Activated CD8-positive, alpha-beta memory T cell treated with anti-CD3 and anti-CD28 coated beads for 4 hours (primary cell): Measurements from ENCODE around the gene C1orf21.

Experiments
- DNase-seq, 2 donors: peaks; one replicate each; pipeline ENCODE4 v3.0.0-alpha.2; 2020; ENCODE audit warnings: low read depth in 2 of 2

The C1orf21 gene

DNA sequence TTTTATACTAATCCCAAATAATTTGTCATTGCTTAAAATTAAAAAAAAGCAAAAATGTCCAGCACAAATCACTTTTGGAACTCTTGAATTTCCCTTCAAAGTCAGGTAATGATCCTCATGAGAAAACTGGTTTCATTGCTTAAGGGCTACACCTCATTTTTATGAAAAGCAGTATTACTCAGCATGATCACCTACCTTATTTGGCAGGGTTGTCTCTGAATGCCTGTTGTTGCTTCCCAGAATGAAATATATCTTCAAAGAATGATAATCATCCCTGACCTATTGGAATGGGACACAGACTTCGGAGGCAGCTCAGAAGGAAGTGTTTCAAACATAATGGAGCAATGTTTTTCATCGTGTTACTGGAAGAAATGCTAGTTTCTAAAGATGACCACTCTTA, 29.7 kb downstream of the C1orf21 start:
- DNase-seq = no peak

DNA sequence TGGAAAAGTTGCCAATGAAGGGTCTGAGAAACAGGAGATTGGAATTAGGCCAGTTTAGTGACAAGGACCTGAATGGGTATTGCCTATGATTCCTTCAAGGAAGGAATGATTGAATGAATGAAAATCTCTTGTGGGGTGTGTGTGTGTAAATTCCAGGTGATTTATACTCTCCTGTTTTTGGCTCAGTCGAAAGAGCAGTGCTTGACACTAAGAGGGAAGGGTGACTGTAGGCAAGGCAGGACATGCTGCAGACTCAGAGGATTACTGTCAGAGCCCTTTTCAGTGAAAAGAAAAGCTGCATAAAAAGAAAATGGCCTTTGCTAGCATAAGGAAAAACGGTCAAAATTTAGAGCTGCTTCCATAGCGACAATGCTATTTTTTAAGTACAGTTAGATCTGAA, 30.1 kb downstream of the C1orf21 start:
- no peak for DNase-seq

DNA sequence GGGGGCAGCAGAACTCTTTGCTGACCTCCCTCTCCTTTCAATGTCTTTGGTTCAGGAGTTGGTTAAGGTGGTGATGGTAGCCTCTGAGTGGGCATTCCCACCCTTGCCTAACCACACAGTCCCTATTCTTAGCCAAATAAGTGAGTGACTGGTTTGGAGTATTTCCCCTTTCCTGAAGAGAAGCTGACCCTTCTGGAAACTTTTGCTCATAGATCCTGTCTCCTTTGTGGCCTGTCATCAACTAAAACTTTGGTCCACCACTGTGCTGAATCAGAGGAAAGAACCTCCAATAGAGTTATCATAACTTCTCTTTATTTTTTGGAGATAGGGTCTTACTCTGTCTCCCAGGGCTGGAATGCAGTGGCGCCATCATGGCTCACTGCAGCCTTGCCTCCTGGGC, 31.1 kb downstream of the C1orf21 start:
- no peak for DNase-seq

DNA sequence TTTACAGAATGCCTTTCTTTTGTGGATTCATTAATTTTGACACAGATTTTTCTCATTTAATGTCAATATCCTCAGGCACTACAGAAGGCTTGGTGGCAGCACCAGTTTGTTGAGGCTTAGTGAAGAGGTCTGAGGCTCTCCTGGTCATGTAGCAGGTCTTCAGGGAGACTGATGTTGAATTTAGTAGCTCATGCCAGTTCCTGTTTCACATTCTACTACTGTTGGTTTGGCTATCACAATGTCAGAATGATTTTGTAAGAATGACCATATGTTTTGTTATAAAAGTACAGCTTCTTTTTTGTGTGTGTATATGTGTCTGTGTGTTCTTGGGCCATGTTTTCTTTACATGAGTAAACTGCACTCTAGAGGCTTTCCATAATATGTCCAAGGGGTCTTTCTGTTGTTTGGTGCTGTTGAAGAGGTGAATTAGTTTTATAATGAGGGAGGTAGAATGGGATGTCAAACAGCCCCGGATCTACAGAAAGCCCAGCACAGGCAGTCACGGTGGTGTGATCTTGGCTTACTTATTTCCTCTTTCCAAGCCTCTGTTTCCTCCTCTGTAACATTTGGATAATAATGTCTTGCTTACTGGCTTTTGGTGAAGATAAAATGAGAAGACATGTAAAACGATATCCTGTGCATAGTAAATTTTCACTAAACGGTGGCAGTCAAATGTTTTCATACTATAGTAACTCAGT, 32.0 kb downstream of the C1orf21 start:
- DNase-seq = no peak

DNA sequence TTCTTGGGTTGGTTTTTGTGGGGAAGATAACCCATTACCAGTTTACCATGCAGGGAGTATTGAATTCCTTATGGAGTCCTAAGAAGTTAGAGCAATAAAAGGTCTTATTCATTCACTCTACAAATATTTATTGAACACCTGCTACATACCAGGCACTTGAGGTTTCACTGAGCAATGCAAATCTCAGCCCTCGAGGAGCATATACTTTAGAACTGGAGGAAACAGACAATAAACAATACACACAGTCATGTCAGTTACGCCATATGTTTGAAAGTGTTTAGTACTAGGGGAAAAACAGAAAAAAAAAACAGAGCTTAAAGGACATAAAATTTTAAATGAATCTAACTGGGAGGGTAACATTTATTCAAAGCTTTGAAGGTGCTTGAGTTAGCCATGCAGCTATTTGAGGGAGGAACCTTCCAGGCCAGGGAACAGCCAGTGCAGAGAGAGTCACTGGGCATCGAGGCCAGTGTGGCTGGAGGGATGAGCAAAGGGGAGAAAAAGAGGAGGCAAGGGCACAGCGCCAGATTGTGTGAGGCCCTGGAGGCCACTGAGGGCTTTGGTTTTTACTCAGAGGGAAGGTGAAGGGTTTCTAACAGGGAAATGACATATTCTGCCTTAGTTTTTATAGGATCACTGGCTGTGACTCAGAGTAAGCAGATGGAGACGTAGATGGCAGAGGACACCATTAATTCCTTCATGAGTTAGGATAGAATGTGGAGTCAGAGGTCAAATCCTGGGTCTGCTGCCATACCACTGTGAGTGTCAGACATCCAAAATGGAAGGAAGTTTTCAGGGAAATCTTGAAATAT, 32.7 kb downstream of the C1orf21 start:
- DNase-seq = no peak

DNA sequence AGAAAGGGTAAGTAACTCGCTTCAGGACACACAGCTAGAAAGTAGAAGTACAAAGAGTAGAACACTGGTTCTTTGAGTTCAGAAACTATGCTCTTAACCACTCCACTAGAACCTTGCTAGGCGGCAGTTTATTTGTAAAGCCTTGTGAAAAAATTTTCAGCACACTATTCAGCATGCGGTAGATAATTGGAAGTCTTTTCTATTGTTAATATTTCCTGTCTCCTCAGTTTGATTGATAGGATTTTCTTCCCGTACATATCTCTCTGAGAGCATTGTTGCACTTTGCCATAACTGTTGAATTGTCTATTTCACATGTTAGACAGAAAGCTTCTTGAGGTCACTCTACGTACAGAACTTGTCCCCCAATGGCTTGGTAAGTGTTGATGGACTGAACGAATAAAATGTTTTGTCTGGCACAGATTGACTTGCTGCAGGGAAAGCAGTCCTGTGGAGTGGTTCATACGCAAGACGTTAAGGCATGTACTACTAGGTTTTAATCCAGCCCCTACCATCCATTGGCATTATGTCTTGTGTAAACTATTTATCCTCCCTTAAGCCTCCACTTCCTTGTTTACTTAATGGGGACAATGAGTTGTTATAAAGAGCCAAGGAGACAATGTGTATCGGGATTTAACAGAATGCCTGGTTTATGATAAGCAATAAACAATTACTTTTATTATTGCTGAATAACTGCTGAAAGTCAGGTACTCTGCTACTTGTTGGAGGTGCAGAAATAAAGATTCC, 35.8 kb downstream of the C1orf21 start:
- DNase-seq = no peak

DNA sequence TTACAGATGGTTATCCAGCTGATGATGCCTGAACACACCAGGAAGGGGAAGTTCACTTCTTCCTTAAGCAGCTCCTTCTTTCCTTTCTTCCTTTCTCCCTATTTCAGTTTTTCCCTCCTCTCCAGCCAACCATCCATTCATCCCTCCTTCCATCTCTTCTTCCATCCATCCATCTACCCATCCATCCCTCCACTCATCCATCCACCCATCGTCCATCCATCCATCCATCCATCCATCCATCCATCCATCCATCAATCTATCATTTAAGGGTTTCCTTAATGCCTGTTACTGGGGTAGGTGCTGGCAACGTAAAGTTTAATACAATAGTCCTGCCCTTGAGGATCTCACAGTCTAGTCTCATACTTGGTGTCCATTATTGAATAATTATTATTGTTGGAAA, 36.8 kb downstream of the C1orf21 start:
- DNase-seq = no peak

DNA sequence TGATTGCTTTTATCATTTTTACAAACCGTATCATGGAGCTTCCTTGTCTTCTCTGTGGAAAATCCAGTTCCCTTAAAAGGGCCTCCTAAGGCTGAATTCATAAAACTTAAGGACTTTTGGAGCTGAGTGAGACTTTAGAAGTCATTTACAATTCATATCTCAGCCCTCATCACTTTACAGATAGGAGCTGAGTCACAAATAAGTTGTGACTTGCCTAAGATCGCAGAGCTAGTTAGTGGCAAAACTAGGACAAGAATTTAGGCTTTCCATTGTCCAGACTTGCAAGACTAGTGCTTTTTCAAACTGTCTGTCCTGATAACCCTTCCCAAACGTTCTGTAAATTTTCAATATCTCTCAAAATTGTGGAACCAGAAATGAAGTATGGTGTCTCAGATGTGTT, 37.3 kb downstream of the C1orf21 start:
- DNase-seq = no peak

DNA sequence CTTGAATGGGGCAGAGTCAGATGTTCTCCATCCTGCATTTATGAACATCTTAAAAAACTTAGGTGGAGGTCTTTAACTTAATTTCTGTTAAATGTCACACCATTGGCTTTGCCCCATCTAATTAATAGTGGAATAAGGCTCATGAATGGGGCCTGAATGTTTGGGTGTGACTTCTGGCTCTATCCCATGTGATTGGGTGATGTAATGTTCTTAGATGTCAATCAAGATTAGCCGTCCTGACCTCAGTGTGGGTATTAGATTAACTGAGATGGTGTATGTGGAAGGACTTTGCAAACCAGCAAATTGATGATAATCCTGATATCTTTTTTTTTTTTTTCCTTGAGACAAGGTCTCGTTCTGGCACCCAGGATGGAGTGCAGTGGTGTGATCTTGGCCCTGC, 38.1 kb downstream of the C1orf21 start:
- no peak for DNase-seq

DNA sequence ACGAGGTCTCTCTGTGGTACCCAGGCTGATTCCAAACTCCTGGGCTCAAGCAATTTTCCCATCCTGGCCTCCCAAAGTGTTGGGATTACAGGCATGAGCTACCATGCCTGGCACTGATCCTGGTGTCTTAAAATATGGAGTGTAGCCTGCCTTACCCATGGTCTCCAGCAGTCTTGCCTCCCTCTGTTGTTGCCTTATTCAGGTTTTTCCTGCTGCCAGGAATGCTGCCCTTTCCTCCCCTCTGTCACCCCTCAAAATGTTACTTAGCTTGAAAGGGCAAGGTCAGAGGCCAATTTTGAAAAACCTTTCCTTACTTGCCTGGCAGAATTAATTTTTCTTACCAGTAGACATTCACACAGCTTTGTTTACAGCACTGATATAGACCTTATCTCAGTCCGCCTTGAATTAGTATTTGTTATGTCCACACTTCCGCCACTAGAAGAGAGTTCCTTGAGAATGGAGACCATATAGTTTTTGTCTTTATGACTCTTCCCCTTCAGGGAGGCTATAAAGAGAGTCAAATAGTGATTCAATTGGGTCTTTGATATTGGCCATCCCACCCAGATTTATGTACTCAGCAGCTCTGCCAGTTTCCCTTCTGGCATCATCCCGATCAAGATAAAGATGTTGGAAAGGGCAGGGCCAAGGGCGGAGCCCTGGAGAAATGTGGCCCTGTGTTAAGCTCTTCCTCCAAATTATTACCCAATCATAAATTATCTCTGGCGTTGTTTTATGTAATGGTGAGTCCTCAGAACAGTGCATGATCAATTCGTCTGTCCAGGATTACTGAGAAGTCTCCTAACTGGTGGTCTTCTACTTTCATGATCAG, 38.8 kb downstream of the C1orf21 start:
- no peak for DNase-seq

DNA sequence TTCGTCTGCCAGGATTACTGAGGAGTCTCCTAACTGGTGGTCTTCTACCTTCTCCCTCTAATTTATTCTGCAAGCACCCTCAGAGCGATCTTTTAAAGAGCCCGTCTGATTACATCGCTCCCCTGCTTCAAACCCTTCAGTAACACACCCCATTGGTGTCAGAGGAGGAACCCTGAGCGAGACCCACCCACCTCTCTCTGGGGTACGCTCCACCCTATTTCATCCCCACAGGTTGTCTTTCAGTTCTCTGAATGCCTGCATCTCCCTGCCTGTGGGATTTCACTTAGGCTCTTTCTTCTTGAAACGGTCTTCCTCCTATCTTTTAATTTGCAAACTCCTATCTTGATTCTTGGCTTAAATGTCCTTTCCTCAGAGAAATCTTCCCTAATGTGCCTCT, 39.4 kb downstream of the C1orf21 start:
- no peak for DNase-seq

DNA sequence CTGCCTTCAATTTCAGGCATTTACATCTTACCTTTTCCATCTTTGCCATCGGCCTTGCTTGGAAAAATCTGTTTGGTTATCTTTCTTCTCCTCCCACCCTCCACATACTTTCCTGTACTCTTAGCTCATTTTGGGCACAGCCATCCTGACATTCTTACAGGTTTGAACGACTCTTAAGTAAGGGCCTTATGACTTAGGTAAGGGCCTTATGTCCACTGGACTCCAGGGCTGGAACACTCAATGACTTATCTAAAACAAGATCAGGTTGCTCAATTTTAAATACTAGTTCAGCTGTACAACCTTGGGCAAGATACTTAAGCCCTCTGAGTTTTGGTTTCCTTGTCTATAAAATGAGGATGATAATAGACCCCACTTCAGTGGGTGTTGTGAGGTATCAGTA, 40.9 kb downstream of the C1orf21 start:
- no peak for DNase-seq

DNA sequence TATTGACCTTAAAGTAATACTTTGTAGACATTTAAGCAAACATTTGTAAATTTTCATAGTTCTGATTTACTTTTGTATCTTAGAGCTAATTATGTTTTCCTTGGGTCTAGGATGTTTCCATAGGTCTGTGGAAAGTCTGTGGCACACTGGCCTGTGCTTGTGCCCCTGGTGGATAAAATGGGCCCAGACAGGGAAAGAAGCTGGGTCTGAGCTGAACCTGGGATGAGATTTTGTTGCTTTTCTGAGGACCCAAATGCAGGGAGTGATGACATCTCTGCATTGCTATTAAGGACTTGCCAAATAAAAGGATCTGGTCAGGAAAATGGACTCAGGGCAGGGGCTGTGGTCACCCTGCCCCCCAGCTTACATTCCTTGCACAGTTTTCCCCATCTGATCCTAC, 41.8 kb downstream of the C1orf21 start:
- DNase-seq = no peak

DNA sequence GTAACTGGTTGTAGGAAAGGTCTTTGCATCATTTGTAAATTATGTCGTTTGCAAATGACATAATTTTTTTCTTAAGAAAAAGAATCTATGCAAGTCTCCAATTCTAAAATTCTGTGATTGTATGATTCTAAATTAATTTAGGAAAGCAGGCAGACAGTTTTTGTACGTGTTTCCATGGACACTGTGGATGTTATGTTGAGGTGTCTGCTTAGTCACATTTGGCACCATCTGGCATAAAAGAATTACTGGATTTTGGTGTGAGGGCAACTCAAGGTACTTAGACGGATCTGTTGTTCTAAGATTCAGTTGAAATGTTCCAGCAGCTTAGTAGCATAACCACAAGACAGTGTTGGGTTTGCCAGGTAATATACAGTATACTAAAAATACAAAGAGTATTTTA, 42.5 kb downstream of the C1orf21 start:
- DNase-seq = no peak

DNA sequence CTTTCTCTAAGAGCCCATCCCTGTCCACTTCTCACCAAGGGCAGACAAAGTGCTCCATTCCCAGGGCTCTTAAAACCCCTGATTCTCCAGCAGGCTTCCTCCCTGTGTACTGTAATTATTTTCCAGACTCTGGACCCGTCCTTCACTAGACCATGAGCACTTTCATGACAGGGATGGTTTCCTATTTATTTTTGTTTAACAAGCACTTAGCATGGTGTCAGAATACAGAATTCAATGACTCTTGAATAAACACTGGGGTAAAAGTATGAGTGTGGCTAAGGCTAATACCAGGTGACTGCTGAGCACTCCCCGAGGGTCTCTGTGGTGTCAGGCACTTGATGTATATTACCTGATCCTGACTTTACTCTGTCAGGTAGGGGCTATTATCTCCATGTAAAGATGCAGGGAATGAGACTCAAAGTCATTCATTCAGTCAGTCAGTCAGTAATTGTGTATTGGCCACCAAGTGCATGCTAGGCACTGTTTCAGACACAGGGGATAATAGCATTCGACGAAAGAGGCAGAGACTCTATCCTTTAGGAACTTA, 47.2 kb downstream of the C1orf21 start:
- DNase-seq = no peak

DNA sequence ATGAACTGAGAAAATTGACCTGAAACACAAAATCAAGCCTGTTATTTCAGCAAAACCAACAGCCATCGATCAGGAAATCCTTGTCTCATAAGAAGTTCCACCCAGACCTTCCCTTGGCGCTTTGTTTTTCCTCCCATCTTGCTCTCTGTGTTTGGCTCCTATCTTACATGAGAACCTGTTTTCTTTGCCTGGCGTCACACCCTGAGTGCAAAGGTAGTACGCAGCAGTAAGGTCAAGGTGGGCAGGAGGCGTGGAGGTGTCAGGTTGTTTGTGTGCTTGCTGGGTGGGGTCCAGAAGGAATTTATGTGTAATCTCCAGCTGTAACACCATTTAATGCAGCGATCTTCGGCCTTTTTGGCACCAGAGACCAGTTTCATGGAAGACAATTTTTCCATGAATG, 50.5 kb downstream of the C1orf21 start:
- no peak for DNase-seq

DNA sequence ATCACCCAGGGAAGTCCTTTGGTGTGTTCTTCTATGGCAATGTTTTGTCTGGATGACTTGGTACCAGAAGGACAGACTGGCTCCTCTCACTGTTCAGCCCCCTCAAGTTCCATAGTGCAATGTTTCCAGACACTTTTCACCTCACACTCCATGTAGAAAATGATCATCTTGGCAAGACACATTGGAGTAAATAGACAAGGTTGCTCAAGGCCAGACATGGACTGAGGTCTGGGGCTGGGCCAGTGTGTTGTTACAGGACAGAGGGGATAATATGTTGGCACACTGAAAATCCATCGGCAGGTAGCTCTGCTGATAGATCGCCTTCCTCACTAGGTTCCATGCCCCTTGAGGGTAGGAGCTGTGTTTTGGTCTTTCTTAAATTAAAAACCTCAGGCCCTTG, 51.5 kb downstream of the C1orf21 start:
- no peak for DNase-seq

DNA sequence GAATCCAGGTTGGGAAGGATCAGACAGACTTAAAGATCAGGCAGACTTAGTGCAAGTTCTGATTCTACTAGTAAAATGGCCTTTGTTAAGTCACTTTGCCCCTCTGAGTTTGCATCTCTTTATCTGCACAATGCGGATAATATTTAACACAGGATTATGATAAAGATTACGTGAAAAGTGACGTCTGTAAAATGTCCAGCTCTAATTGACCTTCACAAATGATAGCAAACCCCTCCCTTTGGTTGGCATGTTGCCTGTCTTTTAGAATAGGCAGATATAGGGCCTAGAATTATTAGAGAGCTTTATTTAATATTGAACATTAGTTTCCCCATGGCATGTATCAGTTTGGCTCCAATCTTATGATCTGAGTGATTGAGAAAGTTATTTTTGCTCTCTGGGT, 55.4 kb downstream of the C1orf21 start:
- no peak for DNase-seq

DNA sequence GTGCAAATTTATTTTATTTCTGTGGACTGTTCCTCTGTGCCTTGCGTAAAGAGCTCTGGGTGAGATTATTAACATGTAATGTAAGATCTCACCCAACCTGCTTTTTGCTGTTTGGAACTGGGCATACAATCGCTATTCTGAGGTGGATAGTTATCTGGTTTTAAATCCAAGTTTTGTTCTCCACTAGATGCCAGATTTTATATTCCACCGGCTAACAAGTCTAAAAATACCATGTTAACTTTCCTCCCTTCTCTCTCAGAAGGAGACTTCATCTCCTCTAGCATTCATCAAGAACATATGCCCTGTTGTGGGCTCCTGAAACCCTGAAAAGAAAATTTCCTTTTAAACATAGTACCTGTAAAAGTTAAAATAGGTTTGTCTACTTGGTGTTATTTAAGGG, 56.4 kb downstream of the C1orf21 start:
- DNase-seq = no peak

DNA sequence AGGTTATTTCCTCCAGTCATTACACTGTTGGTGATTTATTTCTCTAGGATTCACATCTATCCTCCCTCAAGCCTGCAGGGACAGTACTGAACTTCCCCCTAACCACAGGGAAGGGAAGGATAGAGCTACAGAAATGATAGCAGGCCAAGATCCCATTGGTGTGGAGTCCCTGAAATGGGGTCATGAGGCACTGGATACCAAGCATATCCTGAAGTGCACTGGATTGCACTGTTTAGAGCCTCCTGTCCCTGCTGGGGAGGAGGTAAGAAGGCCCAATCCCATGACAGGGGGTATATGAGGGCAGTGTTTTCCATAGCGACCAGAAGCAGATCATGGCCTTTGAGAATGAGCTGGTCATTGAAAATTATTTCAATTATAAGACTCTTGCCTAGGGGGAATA, 56.8 kb downstream of the C1orf21 start:
- DNase-seq = no peak

DNA sequence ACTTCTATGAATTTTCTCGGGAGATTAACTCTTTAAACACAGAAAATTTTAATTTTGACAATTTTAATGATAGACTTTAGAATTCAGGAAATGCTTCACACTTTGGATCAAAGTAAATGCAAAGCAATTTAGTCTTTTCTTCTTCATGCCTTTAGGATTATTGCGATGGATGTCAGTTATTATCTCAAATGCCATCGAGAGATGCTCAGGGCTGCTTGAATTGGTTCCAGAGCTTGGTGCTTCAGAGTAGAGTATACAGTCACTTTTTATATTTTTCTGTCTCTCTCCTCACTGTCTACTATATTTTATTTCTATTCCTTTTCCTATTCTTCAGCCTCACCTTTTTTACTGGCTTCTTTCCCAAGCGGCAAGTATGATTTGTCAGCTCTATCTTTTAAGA, 59.2 kb downstream of the C1orf21 start:
- DNase-seq = no peak
